Osteocyte (in vitro differentiated cells): Measurements from ENCODE around the gene PPAN. TPM values are rescaled to one million over a fixed set of nuclear protein-coding genes. Genes with fewer than 3 reads are reported as not detected.

ENCODE experiments used
- DNase-seq: peaks from one replicate; pipeline ENCODE4 v3.0.0; 2021; ENCODE audit warnings: mixed read lengths; ENCODE audit not compliant: unreplicated experiment; ENCODE audit errors: extremely low spot score
- H3K27ac Mint-ChIP-seq: one replicate; pipeline ENCODE4 v1.8.0; 2021; ENCODE audit warnings: mild to moderate bottlenecking, mixed read lengths; ENCODE audit not compliant: unreplicated experiment
- H3K27me3 Mint-ChIP-seq: one replicate; pipeline ENCODE4 v1.8.0; 2021; ENCODE audit warnings: mixed read lengths; ENCODE audit not compliant: unreplicated experiment
- H3K36me3 Mint-ChIP-seq: one replicate; pipeline ENCODE4 v1.8.0; 2021; ENCODE audit warnings: mixed read lengths; ENCODE audit not compliant: unreplicated experiment
- H3K4me1 Mint-ChIP-seq: one replicate; pipeline ENCODE4 v1.8.0; 2021; ENCODE audit warnings: mixed read lengths; ENCODE audit not compliant: unreplicated experiment
- H3K4me3 Mint-ChIP-seq: one replicate; pipeline ENCODE4 v1.8.0; 2021; ENCODE audit warnings: mild to moderate bottlenecking, moderate library complexity, mixed read lengths; ENCODE audit not compliant: unreplicated experiment
- H3K9me3 Mint-ChIP-seq: one replicate; pipeline ENCODE4 v1.8.0; 2021; ENCODE audit warnings: mixed read lengths; ENCODE audit not compliant: unreplicated experiment
- CTCF ChIP-seq: fragments of 200-600 bp; sonication (generic); IDR thresholded peaks from 2 replicates; pipeline ENCODE4 v1.5.0; 2021; ENCODE audit warnings: antibody characterized with exemption, mild to moderate bottlenecking, moderate library complexity
- total RNA-seq: library from RNA; stranded (reverse); gene quantifications from 2 replicates; pipeline ENCODE4 v1.2.1, GENCODE V29; 2021

PPAN gene
- total RNA-seq, 1 donor from 2014 or later: 40.9 TPM

DNA sequence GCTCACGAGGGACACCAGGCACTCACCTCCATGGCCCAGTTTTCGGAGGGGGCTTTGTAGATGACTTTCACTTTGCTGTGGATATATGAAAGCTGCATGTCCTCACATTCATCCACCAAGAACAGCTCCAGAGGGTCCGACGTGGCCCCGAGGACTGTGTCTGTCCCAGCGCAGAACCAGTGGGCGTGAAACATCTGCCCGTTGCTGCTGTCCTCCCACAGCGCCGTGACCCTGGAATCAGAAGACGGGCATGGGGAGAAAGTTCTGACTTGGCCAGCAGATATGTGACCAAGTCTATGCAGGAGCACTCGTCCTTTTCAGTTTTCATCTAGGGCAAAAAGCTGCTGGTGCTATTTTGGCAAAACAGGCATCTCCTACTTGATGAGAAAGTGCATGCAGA lies 43.3 kb downstream of the PPAN start:
- no peaks in the 10 kb centered on the region for H3K9me3 Mint-ChIP-seq
- DNase-seq: no peak
- TF ChIP-seq CTCF: no peak
- H3K27ac Mint-ChIP-seq: no peak overlapping the region
- no peaks in the 10 kb centered on the region for H3K27me3 Mint-ChIP-seq
- H3K36me3 Mint-ChIP-seq: peaks cover 38% of the 10 kb centered on the region
- H3K4me1 Mint-ChIP-seq: no peaks in the 10 kb centered on the region
- no peak overlapping the region for H3K4me3 Mint-ChIP-seq

GRCh38 chr19:10151521-10151920 lies 45.4 kb downstream of the PPAN start:
- H3K9me3 Mint-ChIP-seq: no peaks in the 10 kb centered on the region
- peaks cover 33% of the 10 kb centered on the region for H3K36me3 Mint-ChIP-seq
- H3K27ac Mint-ChIP-seq: no peak overlapping the region
- no peaks in the 10 kb centered on the region for H3K4me1 Mint-ChIP-seq
- H3K27me3 Mint-ChIP-seq: no peaks in the 10 kb centered on the region
- TF ChIP-seq CTCF: no peak
- DNase-seq: no peak
- H3K4me3 Mint-ChIP-seq: no peak overlapping the region

- no peak for DNase-seq
- Mint-ChIP-seq H3K9me3 (no peaks in the 10 kb centered on the region), H3K4me3 (no peak overlapping the region), H3K27me3 (no peaks in the 10 kb centered on the region), H3K27ac (no peak overlapping the region), H3K36me3 (peaks cover 32% of the 10 kb centered on the region), H3K4me1 (no peaks in the 10 kb centered on the region)
- TF ChIP-seq CTCF: no peak
Observed at GRCh38 chr19:10152100-10152499, 45.9 kb downstream of the PPAN start.

- H3K4me3 Mint-ChIP-seq: no peak overlapping the region
- no peak for DNase-seq
- H3K27ac Mint-ChIP-seq: no peak overlapping the region
- peaks cover 36% of the 10 kb centered on the region for H3K36me3 Mint-ChIP-seq
- no peaks in the 10 kb centered on the region for H3K27me3 Mint-ChIP-seq
- H3K4me1 Mint-ChIP-seq: no peaks in the 10 kb centered on the region
- no peak for TF ChIP-seq CTCF
- no peaks in the 10 kb centered on the region for H3K9me3 Mint-ChIP-seq
Observed at GRCh38 chr19:10155839-10156238, 49.7 kb downstream of the PPAN start.

DNA sequence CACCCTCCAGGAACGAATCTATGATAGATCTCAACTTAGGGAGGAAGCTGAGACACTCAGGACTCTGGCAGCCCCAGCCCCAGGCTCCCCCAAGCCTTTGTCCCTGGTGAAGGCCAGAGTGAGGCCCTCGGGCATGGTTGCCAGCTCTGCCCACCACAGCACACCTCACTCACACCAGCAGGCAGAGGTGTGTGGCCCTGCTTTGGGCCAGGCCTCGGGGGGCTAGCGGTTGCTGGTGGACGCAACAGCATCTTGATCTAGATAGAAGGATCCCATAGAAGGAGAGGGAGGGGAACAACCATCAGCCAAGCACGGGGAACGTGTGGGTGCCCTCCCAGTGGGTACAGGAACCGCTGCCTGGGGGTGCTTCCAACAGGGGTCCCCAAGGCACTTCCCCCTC lies 51.9 kb downstream of the PPAN start:
- H3K27me3 Mint-ChIP-seq: no peaks in the 10 kb centered on the region
- no peak for DNase-seq
- peaks cover 43% of the 10 kb centered on the region for H3K36me3 Mint-ChIP-seq
- no peak overlapping the region for H3K27ac Mint-ChIP-seq
- TF ChIP-seq CTCF: no peak
- H3K4me1 Mint-ChIP-seq: no peaks in the 10 kb centered on the region
- H3K4me3 Mint-ChIP-seq: no peak overlapping the region
- no peaks in the 10 kb centered on the region for H3K9me3 Mint-ChIP-seq
